Keratinocyte (primary cell): ENCODE measurements around the gene SNX3. TPM values are rescaled to one million over a fixed set of nuclear protein-coding genes. Genes with fewer than 3 reads are reported as not detected.

Experiments used
- DNase-seq: peaks from one replicate; pipeline ENCODE4 v3.0.0-alpha.2; 2011; ENCODE audit warnings: low read depth, missing footprints, low spot score
- FAIRE-seq: peaks from 2 replicates; lab custom pipeline; 2011; peaks lifted over from hg19 to GRCh38; lab: Jason Lieb, UNC
- H2AFZ ChIP-seq: 2 replicates; pipeline ENCODE4 v1.6.0; 2012; ENCODE audit warnings: low read length, control low read depth, inconsistent platforms; ENCODE audit not compliant: control insufficient read depth
- H3K27ac ChIP-seq: 2 replicates; pipeline ENCODE4 v1.5.1; 2011; ENCODE audit warnings: low read length; ENCODE audit not compliant: control insufficient read depth, insufficient read depth
- H3K27me3 ChIP-seq: 3 replicates; pipeline ENCODE4 v1.6.0; 2011; ENCODE audit warnings: low read length; ENCODE audit not compliant: control insufficient read depth, insufficient read depth; ENCODE audit errors: extremely low read depth
- H3K36me3 ChIP-seq, 2 experiments: 2 replicates in 1 of 2; 3 replicates in 1 of 2; pipeline ENCODE4 v1.5.1; 2011; ENCODE audit warnings: low read length in 2 of 2, mild to moderate bottlenecking in 1 of 2; ENCODE audit not compliant: control insufficient read depth in 2 of 2, insufficient read depth in 2 of 2; ENCODE audit errors: extremely low read depth in 1 of 2
- H3K4me1 ChIP-seq: 3 replicates; pipeline ENCODE4 v1.5.1; 2011; ENCODE audit warnings: low read length; ENCODE audit not compliant: control insufficient read depth, insufficient read depth; ENCODE audit errors: extremely low read depth
- H3K4me2 ChIP-seq: 3 replicates; pipeline ENCODE4 v1.6.0; 2011; ENCODE audit warnings: low read depth, low read length; ENCODE audit not compliant: control insufficient read depth, insufficient read depth; ENCODE audit errors: extremely low read depth
- H3K4me3 ChIP-seq, 3 experiments: fragments of 200-600 bp in 1 of 3; sonication (generic) in 1 of 3; 2 replicates in 2 of 3; 3 replicates in 1 of 3; pipeline ENCODE4 v1.5.1; 2011 to 2016; ENCODE audit warnings: low read length in 3 of 3, mild to moderate bottlenecking in 3 of 3, control low read depth in 2 of 3, inconsistent platforms in 1 of 3, low read depth in 1 of 3, mixed read lengths in 1 of 3, mixed run types in 1 of 3, moderate library complexity in 1 of 3; ENCODE audit not compliant: control insufficient read depth in 2 of 3, insufficient read depth in 2 of 3; ENCODE audit errors: extremely low read depth in 1 of 3
- H3K79me2 ChIP-seq: 2 replicates; pipeline ENCODE4 v1.6.0; 2012; ENCODE audit warnings: low read length; ENCODE audit not compliant: control insufficient read depth, insufficient read depth
- H3K9ac ChIP-seq: 3 replicates; pipeline ENCODE4 v1.6.0; 2011; ENCODE audit warnings: low read length; ENCODE audit not compliant: control insufficient read depth, insufficient read depth; ENCODE audit errors: extremely low read depth
- H3K9me1 ChIP-seq: 3 replicates; pipeline ENCODE4 v1.6.0; 2011; ENCODE audit warnings: low read length; ENCODE audit not compliant: control insufficient read depth, insufficient read depth; ENCODE audit errors: extremely low read depth
- H3K9me3 ChIP-seq: 2 replicates; pipeline ENCODE4 v1.5.1; 2012; ENCODE audit warnings: low read depth, low read length; ENCODE audit not compliant: control insufficient read depth
- H4K20me1 ChIP-seq: 3 replicates; pipeline ENCODE4 v1.6.0; 2011; ENCODE audit warnings: low read length; ENCODE audit not compliant: control insufficient read depth, insufficient read depth; ENCODE audit errors: extremely low read depth
- EZH2 ChIP-seq: IDR thresholded peaks from one replicate; pipeline ENCODE4 v1.6.1; 2012; ENCODE audit warnings: inconsistent platforms, mild to moderate bottlenecking, low read length, moderate library complexity
- dilution Hi-C: fragments of 300-500 bp; cut with MboI; formaldehyde crosslinking; loops from one replicate; pipeline ENCODE4 v1.7.0; 2020; ENCODE audit warnings: low sequenced_read_pairs; ENCODE audit not compliant: extremely low pct_ligation_motif_present
- polyA plus RNA-seq, 5 experiments: library from polyadenylated mRNA; depleted of rRNA in 3 of 5; stranded (reverse) in 3 of 5; stranded (forward) in 1 of 5; unstranded in 1 of 5; fragments of >200 nt; gene quantifications; 1 replicate in 1 of 5; 2 replicates in 3 of 5; 3 replicates in 1 of 5; pipeline versions ENCODE4 v1.2.1 to v1.2.3, GENCODE V29; 2011 to 2012; ENCODE audit warnings: missing spikeins in 2 of 5, low read depth in 1 of 5, low replicate concordance in 1 of 5
- TF ChIP-seq, protein P1 (sequence below), 3 experiments: IDR thresholded peaks in 1 of 3; conservative IDR thresholded peaks in 1 of 3; optimal IDR thresholded peaks in 1 of 3; 2 replicates in 2 of 3; 3 replicates in 1 of 3; pipeline versions ENCODE3 to v1.5.1; 2011; ENCODE audit warnings: low read length in 3 of 3, mild to moderate bottlenecking in 3 of 3, moderate library complexity in 2 of 3, control low read depth in 1 of 3, inconsistent platforms in 1 of 3; ENCODE audit not compliant: insufficient read depth in 2 of 3; ENCODE audit errors: extremely low read depth in 1 of 3

The SNX3 gene
- polyA plus RNA-seq, 1 donor (not counting 4 experiments of a cell fraction or from before 2014, with no cell fraction given), result 460 TPM

GRCh38 chr6:108211671-108212070 is 49.2 kb downstream of the SNX3 start:
- Histone ChIP-seq H3K27ac (no peak overlapping the region), H3K9ac (no peak overlapping the region), H3K9me1 (no peaks in the 10 kb centered on the region), H3K4me1 (no peaks in the 10 kb centered on the region), H4K20me1 (no peaks in the 10 kb centered on the region), H3K79me2 (peaks cover 3% of the 10 kb centered on the region), H3K27me3 (no peaks in the 10 kb centered on the region), H3K9me3 (no peaks in the 10 kb centered on the region), H2AFZ (no peak overlapping the region), H3K4me3 (no peak overlapping the region), H3K36me3 (peaks cover 0 to 18% of the 10 kb centered on the region in 2 experiments), H3K4me2 (no peak overlapping the region)
- DNase-seq (no peak), FAIRE-seq (no peak)
- TF ChIP-seq EZH2, result no peak
- TF ChIP-seq, protein P1, sequence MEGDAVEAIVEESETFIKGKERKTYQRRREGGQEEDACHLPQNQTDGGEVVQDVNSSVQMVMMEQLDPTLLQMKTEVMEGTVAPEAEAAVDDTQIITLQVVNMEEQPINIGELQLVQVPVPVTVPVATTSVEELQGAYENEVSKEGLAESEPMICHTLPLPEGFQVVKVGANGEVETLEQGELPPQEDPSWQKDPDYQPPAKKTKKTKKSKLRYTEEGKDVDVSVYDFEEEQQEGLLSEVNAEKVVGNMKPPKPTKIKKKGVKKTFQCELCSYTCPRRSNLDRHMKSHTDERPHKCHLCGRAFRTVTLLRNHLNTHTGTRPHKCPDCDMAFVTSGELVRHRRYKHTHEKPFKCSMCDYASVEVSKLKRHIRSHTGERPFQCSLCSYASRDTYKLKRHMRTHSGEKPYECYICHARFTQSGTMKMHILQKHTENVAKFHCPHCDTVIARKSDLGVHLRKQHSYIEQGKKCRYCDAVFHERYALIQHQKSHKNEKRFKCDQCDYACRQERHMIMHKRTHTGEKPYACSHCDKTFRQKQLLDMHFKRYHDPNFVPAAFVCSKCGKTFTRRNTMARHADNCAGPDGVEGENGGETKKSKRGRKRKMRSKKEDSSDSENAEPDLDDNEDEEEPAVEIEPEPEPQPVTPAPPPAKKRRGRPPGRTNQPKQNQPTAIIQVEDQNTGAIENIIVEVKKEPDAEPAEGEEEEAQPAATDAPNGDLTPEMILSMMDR (optimal IDR thresholded peaks at IDR 0.05 in 1 of 3, IDR thresholded peaks at IDR 0.05 in 1 of 3, conservative IDR thresholded peaks at IDR 0.05 in 1 of 3; ENCODE audit: extremely low read depth in 1 of 3, insufficient read depth in 2 of 3, low read length in 3 of 3), result no peak
- dilution Hi-C loops, result no loop called here

GRCh38 chr6:108210556-108210955 is 50.3 kb downstream of the SNX3 start:
- Histone ChIP-seq H3K27me3 (no peaks in the 10 kb centered on the region), H3K27ac (no peak overlapping the region), H3K9ac (no peak overlapping the region), H3K9me1 (no peaks in the 10 kb centered on the region), H3K4me2 (no peak overlapping the region), H3K4me3 (no peak overlapping the region), H3K36me3 (peaks cover 0 to 14% of the 10 kb centered on the region in 2 experiments), H3K9me3 (no peaks in the 10 kb centered on the region), H4K20me1 (no peaks in the 10 kb centered on the region), H3K79me2 (no peaks in the 10 kb centered on the region), H2AFZ (no peak overlapping the region), H3K4me1 (no peaks in the 10 kb centered on the region)
- no peak for DNase-seq
- dilution Hi-C loops, result no loop called here
- TF ChIP-seq, protein P1 (optimal IDR thresholded peaks at IDR 0.05 in 1 of 3, IDR thresholded peaks at IDR 0.05 in 1 of 3, conservative IDR thresholded peaks at IDR 0.05 in 1 of 3; ENCODE audit: extremely low read depth in 1 of 3, insufficient read depth in 2 of 3, low read length in 3 of 3), result no peak
- TF ChIP-seq EZH2, result no peak
- no peak for FAIRE-seq
